Fibroblast of pulmonary artery (primary cell): Measurements from ENCODE around the gene QKI.

Experiments
- DNase-seq: peaks from one replicate; pipeline ENCODE4 v3.0.0-alpha.2; 2010; ENCODE audit warnings: low read depth
- H3K4me3 ChIP-seq: replicated peaks from 2 replicates; pipeline ENCODE4 v1.5.1; 2011; ENCODE audit warnings: low read depth, mild to moderate bottlenecking, control low read depth, low read length, moderate library complexity
- TF ChIP-seq, protein P1 (sequence below): IDR thresholded peaks from 2 replicates; pipeline ENCODE4 v1.5.1; 2011; ENCODE audit warnings: mild to moderate bottlenecking, control low read depth, low read length, inconsistent platforms; ENCODE audit errors: missing control alignments

Gene QKI

GRCh38 chr6:163599136-163599535 lies 184.6 kb downstream of the QKI start:
- no peak for DNase-seq
- H3K4me3 ChIP-seq, result no peak overlapping the region
- TF ChIP-seq, protein P1, sequence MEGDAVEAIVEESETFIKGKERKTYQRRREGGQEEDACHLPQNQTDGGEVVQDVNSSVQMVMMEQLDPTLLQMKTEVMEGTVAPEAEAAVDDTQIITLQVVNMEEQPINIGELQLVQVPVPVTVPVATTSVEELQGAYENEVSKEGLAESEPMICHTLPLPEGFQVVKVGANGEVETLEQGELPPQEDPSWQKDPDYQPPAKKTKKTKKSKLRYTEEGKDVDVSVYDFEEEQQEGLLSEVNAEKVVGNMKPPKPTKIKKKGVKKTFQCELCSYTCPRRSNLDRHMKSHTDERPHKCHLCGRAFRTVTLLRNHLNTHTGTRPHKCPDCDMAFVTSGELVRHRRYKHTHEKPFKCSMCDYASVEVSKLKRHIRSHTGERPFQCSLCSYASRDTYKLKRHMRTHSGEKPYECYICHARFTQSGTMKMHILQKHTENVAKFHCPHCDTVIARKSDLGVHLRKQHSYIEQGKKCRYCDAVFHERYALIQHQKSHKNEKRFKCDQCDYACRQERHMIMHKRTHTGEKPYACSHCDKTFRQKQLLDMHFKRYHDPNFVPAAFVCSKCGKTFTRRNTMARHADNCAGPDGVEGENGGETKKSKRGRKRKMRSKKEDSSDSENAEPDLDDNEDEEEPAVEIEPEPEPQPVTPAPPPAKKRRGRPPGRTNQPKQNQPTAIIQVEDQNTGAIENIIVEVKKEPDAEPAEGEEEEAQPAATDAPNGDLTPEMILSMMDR, result no peak

DNA sequence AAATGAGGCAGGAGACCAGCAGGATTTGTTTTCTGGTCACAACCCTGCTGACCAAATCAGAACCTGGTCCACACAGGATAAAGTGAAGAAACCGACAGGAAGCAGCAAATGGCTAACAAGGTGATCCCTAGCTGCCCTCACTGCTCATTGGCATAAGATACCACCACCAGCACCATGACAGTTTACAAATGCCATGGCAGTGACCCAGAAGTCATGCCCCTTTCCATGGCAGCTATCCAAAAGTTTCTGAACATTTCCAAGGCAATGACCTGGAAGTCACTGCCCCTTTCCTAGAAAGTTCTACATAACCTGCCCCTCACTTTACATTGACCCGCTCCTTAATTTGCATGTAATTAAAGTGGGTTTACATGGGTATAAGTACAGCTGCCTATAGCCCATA lies 185.2 kb downstream of the QKI start:
- H3K4me3 ChIP-seq, result no peak overlapping the region
- TF ChIP-seq, protein P1, result no peak
- no peak for DNase-seq

DNA sequence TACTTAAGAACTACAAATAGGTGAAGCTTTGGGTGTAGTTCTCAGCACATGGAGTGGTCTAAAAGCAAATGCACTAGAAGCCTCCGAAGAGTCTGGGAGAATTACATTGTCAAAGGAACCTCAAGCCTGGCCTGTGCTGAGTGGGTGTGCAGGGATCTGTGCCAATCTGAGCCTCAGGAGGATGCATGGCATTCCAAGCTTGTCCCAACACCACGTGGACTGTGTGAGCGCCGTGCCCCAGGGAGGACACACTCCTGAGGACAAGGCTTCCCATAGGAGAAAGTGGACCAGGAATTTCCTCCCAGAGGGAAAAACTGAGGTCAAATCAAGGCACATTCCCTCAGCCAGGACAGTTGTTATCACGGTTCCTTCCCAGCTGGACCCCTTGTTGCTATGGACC lies 185.8 kb downstream of the QKI start:
- no peak for DNase-seq
- TF ChIP-seq, protein P1, result no peak
- H3K4me3 ChIP-seq, result no peak overlapping the region

DNA sequence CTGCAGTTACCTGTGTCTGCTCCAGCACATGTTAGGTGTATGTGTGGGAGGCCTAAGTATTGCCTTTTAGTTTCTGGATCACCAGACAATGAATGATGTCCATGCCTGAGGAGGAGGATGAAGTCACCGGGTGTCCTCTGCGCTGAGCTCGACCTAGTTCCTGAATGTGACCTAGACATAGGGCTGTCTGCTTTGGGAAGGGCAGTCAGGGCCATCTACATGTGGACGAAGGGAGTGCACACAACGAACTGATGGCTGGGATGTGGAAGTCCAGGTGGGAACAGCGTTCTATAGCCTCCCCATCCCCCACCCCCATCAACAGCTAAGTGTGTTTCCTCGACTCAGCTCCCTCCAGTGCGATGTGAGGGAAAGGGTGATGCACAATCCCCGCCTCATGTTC lies 186.3 kb downstream of the QKI start:
- H3K4me3 ChIP-seq, result no peak overlapping the region
- no peak for DNase-seq
- TF ChIP-seq, protein P1, result no peak

GRCh38 chr6:163602851-163603250 lies 188.3 kb downstream of the QKI start:
- DNase-seq, result no peak
- H3K4me3 ChIP-seq, result no peak overlapping the region
- TF ChIP-seq, protein P1, result no peak

- TF ChIP-seq, protein P1, result no peak
- H3K4me3 ChIP-seq, result no peak overlapping the region
- no peak for DNase-seq
Measured at GRCh38 chr6:163603395-163603794, 188.9 kb downstream of the QKI start.

DNA sequence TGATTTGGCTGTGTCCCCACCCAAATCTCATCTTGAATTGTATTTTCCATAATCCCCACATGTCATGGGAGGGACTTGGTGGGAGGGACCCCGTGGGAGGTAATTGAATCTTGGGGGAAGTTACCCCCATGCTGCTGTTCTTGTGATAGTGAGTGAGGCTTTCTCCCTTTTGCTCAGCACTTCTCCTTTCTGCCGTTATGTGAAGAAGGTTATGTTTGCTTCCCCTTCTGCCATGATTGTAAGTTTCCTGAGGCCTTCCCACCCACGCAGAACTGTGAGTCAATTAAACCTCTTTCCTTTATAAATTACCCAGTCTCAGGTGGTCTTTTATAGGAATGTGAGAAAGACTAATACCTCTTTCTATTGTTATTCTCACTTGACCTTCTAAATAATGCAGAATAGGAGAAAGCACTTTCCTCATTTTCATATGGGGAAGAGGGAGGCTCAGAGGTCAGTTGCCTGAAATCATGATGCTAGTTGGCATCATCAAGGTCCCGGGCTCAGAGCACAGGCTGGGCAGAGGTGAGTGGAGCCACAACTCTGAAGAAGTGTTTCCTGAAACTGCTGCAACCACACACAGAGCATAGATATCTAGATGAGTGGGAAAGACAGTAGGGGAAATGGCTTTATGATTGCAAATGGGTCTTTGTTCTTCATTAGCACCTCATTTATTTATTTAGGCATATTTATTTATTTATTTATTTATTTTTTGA lies 191.0 kb downstream of the QKI start:
- H3K4me3 ChIP-seq, result no peak overlapping the region
- TF ChIP-seq, protein P1, result no peak
- DNase-seq, result no peak
